ENCODE measurements around the gene CEP72.

DNA sequence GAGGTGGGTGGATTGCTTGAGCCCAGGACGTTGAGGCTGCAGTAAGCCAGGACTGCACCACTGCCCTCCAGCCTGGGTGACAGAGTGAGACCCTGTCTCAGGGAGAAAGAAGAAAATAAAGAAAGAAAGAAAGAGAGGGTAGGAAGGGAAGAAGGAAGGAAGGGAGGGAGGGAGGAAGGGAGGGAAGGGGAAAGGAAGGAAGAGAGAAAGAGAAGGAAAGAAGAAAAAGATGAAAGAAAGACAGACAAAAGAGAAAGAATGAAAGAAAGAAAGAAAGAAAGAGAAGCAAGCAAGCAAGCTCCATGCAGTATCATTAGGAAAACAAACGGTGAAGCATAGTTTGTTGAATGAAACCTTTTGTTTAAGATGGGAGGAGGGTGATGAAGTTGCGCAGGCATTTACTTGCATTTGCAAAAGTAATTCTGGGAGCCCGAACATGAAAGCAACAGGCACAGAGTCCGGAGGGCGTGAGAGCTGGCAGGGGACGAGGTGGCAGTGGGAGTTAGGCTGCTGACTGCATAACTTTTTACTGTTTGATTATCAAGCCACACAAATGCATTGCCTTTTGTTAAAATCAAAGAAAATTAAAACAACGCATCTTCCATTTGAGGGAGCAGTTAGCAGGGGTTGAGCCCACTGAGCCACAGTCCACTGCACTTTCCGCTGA, 26.0 kb upstream of the CEP72 start:
- TF ChIP-seq, protein P1, sequence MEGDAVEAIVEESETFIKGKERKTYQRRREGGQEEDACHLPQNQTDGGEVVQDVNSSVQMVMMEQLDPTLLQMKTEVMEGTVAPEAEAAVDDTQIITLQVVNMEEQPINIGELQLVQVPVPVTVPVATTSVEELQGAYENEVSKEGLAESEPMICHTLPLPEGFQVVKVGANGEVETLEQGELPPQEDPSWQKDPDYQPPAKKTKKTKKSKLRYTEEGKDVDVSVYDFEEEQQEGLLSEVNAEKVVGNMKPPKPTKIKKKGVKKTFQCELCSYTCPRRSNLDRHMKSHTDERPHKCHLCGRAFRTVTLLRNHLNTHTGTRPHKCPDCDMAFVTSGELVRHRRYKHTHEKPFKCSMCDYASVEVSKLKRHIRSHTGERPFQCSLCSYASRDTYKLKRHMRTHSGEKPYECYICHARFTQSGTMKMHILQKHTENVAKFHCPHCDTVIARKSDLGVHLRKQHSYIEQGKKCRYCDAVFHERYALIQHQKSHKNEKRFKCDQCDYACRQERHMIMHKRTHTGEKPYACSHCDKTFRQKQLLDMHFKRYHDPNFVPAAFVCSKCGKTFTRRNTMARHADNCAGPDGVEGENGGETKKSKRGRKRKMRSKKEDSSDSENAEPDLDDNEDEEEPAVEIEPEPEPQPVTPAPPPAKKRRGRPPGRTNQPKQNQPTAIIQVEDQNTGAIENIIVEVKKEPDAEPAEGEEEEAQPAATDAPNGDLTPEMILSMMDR (IDR thresholded peaks at IDR 0.05; ENCODE audit: low read depth, low read length, poor library complexity, severe bottlenecking): no peak
- no peak for TF ChIP-seq EZH2phosphoT487 (IDR thresholded peaks at IDR 0.05; ENCODE audit: borderline replicate concordance, low read length)
